NOMO-1 treated with DMSO at 0.1 percent for 48 hours (cell line): ENCODE measurements around the gene KCNK17.

Source experiments
- DNase-seq: peaks from one replicate; lab custom pipeline; 2025; ENCODE audit not compliant: unreplicated experiment; lab: John Stamatoyannopoulos, UW

Gene KCNK17

DNA sequence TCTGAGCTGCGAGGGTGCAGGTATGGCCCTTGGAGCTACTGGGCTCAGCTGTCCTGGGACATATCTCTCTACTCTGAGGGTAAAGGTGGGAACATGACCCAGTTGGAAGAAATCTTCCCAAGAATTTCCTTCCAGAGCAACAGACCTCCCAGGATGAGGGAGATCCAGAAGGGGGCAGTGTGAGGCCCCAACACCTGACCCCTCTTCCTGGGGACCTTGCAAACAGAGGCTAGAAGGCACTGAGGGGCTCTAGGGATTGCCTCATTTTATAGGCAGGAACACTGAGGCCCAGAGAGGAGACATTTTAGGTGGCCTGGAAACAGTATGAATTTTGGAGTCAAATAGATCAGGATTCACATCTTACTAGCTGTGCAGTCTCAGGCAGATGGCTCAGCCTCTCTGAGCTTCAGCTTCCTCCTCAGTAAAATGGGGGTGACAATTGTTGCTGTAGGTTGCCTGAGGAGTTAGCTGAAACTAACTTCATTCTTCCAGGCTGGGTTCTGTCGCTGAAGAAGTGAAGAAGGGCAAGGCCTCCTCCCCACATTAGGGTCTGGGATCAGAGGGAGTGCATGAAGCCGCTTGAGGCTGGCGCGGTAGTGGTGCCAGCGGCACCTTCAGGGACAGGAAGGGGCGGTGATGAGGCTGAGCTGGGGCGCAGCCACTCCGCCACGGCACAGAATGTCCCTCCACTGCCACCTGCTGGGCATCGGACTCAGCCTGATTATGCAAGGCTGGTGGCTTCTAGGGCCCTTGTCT, 11.4 kb downstream of the KCNK17 start:
- peak; percentile 81 for DNase-seq

- no peak for DNase-seq
Measured at GRCh38 chr6:39302011-39302410, 12.2 kb downstream of the KCNK17 start.

- DNase-seq = no peak
Measured at GRCh38 chr6:39301606-39302005, 12.6 kb downstream of the KCNK17 start.

DNA sequence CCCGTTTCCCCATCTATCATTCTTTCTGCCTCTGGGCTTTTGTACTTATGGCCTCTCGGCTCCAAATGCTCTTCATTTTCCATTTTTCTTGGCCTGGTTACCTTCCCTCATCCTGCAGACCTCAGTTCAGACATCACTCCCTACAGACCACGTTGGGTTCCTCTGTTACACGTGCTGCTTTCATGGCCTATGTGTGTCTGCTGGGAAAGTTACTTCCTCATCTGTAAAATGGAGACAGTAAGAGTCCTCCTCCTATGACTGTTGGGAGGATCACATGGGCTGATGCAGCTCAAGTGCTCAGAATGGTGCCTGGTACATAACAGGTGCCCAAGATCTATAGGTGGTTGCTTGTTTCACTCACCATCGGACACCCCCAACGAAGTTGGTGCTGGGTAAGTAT, 13.5 kb downstream of the KCNK17 start:
- peak; percentile 8 for DNase-seq

- DNase-seq = no peak
Measured at GRCh38 chr6:39298061-39298460, 16.2 kb downstream of the KCNK17 start.

GRCh38 chr6:39296745-39297640, 17.2 kb downstream of the KCNK17 start:
- no peak for DNase-seq

DNA sequence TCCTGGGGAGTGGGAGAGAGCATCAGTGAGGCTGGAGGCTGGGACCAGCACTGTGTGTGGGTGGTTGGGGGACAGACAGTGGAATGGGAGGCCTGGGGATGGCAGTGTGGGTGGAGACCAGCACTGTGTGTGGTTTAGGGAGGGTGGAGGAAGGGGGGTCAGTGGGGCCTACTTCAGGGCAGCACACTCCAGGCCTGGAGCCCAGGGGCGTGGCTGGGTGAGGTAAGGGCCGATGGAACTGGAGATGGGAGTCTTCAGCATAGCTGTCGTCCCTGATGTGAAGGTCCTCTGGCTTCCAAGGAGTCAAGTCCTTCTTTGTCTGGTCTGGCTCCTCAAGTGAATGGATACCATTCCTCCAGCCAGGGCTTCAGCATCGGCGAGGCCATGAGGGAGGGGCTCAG, 18.6 kb downstream of the KCNK17 start:
- no peak for DNase-seq

DNA sequence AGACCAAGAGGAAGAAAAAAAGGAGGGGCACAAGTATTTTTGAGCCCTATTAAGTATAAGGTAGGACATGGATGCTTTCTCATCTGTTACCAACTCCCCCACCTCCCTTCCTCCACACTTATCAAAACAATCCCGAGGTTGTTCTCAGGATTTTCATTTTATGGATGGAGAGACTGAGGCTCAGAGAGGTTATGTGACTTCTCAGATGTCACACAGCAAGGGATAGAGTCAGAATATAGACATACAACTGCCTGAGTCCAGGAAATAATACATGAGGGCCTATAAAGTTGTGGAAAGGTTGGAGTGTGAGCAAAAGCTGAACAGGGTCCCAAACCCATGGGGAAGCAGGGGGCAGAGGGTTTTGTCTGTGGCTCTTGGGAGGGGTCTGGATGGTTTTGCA, 19.3 kb downstream of the KCNK17 start:
- no peak for DNase-seq

DNA sequence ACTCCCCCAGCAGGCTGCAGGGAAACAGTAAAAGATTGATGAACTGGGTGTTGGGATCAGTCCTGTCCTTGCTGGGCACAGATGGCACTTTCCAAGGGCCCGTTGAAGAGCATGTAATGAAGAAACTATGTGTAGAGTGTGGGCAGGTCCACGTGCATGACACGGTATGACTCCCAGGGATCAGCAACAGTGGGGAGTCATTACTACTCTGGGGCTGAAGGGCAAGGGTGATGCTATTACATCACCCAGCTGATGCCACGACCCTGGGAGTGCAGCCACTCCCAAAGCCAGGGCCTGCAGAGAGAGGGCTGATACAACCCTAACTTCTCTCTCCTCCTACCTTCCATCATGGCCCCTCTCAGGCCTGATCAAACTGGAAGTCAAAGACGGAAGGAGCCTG, 20.1 kb downstream of the KCNK17 start:
- no peak for DNase-seq

- DNase-seq = no peak
Measured at GRCh38 chr6:39292637-39293036, 21.6 kb downstream of the KCNK17 start.

DNA sequence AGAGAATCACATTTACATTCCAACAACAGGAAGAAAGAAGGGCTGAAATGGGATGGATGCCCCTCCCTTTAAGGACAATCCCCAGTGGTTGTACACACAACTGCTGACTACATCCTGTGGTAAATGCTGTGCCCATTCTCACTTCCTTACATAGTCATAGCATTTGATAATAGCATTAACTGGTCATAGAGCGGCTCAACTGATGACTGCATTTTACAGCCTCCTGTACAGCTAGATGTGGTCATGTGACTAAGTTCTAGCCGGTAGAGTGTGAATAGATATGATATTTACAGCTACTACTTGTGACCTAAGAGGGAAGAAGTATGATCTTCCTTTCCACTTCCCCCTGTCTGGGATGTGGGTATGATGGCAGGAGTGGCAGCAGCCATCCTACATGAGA, 24.7 kb downstream of the KCNK17 start:
- peak; percentile 18 for DNase-seq

DNA sequence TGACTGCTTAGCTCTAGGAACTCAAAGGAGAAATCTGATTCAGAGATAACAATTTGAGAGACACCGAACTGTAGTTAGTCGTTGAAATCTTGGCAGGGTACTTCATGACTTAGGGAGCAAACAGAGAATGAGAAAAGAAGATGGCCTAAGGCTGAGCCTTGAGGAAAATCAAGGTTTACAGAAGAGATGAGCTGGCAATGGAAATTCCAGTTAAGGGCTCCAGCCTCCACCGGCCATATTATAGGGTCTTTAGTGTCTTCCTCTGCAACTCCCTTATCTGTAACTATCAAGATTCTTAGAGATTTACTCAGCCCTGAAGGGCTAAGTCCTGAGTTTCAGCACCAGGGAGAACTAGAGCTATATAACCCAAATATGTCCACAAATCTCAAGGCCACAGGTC, 26.6 kb downstream of the KCNK17 start:
- DNase-seq = no peak

DNA sequence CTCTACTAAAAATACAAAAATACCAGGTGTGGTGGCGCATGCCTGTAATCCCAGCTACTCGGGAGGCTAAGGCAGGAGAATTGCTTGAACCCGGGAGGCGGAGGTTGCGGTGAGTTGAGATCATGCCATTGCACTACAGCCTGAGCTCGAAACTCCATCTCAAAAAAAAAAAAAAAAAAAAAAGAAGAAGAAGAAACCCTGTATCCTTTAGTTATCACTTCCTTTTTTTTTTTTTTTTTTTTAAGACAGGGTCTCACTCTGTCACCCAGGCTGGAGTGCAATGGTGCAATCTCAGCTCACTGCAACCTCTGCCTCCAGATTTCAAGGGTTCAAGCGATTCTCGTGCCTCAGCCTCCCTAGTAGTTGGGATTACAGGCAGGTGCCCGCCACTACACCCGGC, 27.6 kb downstream of the KCNK17 start:
- DNase-seq = peak; percentile 71

DNA sequence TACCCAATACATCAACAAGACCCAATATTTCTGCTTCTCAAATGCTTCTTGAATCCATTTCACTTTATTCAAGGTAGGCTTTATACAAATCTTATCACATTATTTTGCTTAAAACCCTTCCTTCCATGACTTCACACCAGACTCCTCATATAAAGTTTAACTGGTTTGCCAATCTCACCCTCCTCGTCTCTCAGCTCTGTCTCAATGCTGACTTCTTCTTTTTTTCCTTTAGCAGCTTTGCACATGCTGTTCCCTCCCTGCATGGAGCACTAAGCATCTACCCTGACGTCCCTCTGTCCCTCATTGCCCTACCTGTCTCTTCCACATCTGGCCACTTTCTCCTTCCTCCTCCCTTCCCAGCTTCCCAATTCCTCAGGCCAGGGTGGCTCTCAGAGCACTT, 31.4 kb downstream of the KCNK17 start:
- peak; percentile 61 for DNase-seq

- DNase-seq = no peak
Measured at GRCh38 chr6:39281312-39281980, 32.8 kb downstream of the KCNK17 start.

DNA sequence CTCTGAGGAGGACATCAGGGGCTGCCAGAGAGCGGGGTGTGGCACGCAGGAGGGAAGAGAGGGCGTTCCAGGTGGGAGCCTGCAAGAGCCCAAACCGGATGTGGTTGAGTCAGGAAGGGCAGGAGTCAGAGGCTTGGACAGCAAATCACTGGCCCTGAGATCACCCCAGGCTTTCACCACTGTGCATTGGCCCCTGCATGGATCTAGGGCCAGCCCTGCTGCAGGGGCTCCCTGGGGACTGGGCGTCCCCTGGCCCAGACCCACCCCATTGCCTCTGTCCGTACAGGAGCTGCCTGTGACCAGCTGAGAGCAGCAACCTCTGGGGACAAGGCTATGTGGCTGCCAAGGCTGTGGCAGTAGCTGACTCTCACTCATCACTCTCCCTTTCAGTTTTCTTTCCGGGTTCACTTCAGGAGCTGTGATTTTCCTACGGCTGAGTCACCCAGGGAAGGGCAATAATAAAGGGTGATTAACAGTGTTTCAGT, 33.9 kb downstream of the KCNK17 start:
- no peak for DNase-seq

DNA sequence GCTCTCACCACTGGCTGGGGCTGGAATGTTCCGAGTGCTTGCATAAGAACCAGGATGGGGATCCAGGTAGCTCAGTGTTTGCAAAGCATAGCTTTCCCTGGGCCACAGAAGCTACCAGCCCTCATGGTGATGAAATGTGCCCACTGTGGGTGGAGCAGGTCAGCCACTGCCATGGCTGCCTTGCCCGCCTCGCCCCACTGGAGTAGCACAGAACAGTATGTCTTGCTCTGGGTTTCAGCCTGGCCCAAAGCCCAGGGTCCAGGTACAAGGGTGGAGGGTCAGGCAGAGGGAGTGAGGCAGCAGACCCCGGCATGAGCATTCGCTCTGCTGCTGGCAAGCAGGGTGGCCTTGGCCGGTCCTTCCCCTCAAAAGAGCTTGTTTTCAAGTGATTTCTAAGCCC, 34.7 kb downstream of the KCNK17 start:
- DNase-seq = no peak

GRCh38 chr6:39276379-39276995, 37.7 kb downstream of the KCNK17 start:
- no peak for DNase-seq

DNA sequence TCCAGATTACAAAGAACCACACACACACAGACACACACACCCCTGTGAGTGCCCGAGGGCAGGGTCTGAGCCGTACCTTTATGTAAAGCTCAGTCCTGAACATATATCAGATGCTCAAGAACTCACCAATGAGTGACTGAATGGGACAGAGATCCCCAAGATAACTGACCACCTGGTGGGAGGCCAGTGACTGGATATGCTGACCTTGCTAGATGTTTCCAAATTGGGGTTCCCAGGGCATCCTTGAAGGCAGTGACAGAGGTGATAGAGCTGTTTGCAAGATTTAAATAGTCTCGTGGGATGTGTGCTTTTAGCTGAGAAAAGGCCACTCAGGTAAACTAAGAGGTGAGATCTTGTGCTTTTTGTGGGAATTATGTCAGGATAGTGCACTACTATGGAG, 39.3 kb downstream of the KCNK17 start:
- no peak for DNase-seq

DNA sequence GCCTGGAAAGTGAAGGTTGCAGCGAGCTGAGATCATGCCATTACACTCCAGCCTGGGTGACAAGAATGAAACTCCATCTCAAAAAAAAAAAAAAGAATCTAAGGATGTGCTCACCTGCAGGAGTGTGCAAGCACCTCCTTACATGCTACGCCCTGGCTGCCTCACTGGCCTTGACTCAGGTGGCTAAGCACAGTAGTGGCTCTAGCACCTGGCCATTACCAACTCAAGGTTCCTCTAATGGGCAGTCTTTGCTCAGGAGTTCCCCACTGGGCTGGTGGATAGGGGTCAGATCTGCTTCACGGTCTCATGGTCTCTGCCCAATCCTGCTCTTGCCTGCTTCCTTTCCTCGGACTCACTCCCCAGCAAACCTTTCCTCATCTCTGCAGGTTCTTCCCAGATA, 39.7 kb downstream of the KCNK17 start:
- DNase-seq = no peak

GRCh38 chr6:39273406-39273821, 40.8 kb downstream of the KCNK17 start:
- no peak for DNase-seq
